GM12878 (cell line): ENCODE results near the gene NET1. TPM values are rescaled to one million over a fixed set of nuclear protein-coding genes. Genes with fewer than 3 reads are reported as not detected.

Experiments
- ATF7 ChIP-seq: fragments of 450-650 bp; IDR thresholded peaks from 2 replicates; pipeline ENCODE4 v1.6.1; 2016; ENCODE audit warnings: low read depth, mild to moderate bottlenecking
- BHLHE40 ChIP-seq, 2 experiments: fragments of 450-650 bp in 1 of 2; IDR thresholded peaks; 2 replicates each; pipeline ENCODE4 v1.6.1; 2011 to 2017; ENCODE audit warnings: low read depth in 2 of 2, borderline replicate concordance in 1 of 2, improper control_type of control experiment in 1 of 2, low read length in 1 of 2, mild to moderate bottlenecking in 1 of 2
- CBX3 ChIP-seq: fragments of 200-600 bp; sonication (generic); IDR thresholded peaks from 2 replicates; pipeline ENCODE4 v1.6.1; 2016; ENCODE audit warnings: low read depth, borderline replicate concordance
- DPF2 ChIP-seq: fragments of 450-650 bp; IDR thresholded peaks from 2 replicates; pipeline ENCODE4 v1.6.1; 2017; ENCODE audit warnings: mild to moderate bottlenecking
- EP300 ChIP-seq, 2 experiments: fragments of 150-350 bp in 1 of 2; IDR thresholded peaks; 2 replicates each; pipeline ENCODE4 v1.6.1; 2011 to 2012; ENCODE audit warnings: low read depth in 2 of 2, low read length in 2 of 2, borderline replicate concordance in 1 of 2, improper control_type of control experiment in 1 of 2, inconsistent platforms in 1 of 2; ENCODE audit not compliant: control insufficient read depth in 1 of 2
- FOXM1 ChIP-seq: IDR thresholded peaks from 2 replicates; pipeline ENCODE4 v1.6.1; 2012; ENCODE audit warnings: low read depth, mild to moderate bottlenecking, inconsistent platforms, low read length, moderate library complexity
- IKZF2 ChIP-seq, 2 experiments: fragments of 450-650 bp; IDR thresholded peaks; 2 replicates each; pipeline ENCODE4 v1.6.1; 2017; ENCODE audit warnings: mild to moderate bottlenecking in 2 of 2, moderate library complexity in 2 of 2
- MEF2B ChIP-seq: fragments of 450-650 bp; IDR thresholded peaks from 2 replicates; pipeline ENCODE4 v1.6.1; 2018; ENCODE audit warnings: mild to moderate bottlenecking, moderate library complexity; ENCODE audit not compliant: partially characterized antibody, poor library complexity, severe bottlenecking
- MTA2 ChIP-seq: fragments of 450-650 bp; IDR thresholded peaks from 2 replicates; pipeline ENCODE4 v1.6.1; 2016; ENCODE audit warnings: low read depth, mild to moderate bottlenecking, moderate library complexity
- NFIC ChIP-seq: IDR thresholded peaks from 2 replicates; pipeline ENCODE4 v1.6.1; 2012; ENCODE audit warnings: low read depth, mild to moderate bottlenecking, inconsistent platforms, low read length, moderate library complexity
- RAD21 ChIP-seq: IDR thresholded peaks from 2 replicates; pipeline ENCODE4 v1.6.1; 2011; ENCODE audit warnings: mild to moderate bottlenecking, low read depth, low read length, moderate library complexity; ENCODE audit not compliant: insufficient read depth
- TCF7 ChIP-seq: IDR thresholded peaks from 2 replicates; pipeline ENCODE4 v1.6.1; 2014; ENCODE audit warnings: antibody characterized with exemption, borderline replicate concordance
- polyA plus RNA-seq, 11 experiments: library from polyadenylated mRNA; depleted of rRNA in 4 of 11; unstranded in 6 of 11; stranded (reverse) in 5 of 11; fragments of >200 nt; fragmentation: Nextera tagmentation in 4 of 11; fragmentation: Illumina TruSeq in 1 of 11; extraction: Ambion mirVana in 4 of 11; extraction: Trizol in 1 of 11; gene quantifications; 1 replicate in 1 of 11; 2 replicates in 10 of 11; pipeline versions ENCODE4 v1.2.1 to v1.2.3, GENCODE V29; 2011 to 2016; ENCODE audit warnings: inconsistent platforms in 2 of 11, missing spikeins in 2 of 11, low read depth in 1 of 11
- total RNA-seq, 4 experiments: library from RNA; depleted of rRNA in 3 of 4; stranded (reverse); fragments of >200 nt in 3 of 4; fragmentation: Illumina TruSeq in 1 of 4; extraction: Trizol in 1 of 4; gene quantifications; 2 replicates each; pipeline versions ENCODE4 v1.2.1 to v1.2.3, GENCODE V29; 2013 to 2021
- TF ChIP-seq, protein P1 (sequence below): fragments of 450-650 bp; IDR thresholded peaks from 2 replicates; pipeline ENCODE4 v1.6.1; 2017; ENCODE audit warnings: low read depth, mild to moderate bottlenecking, moderate library complexity
- TF ChIP-seq, protein P2 (sequence below), 3 experiments: IDR thresholded peaks in 2 of 3; conservative IDR thresholded peaks in 1 of 3; 2 replicates each; pipeline ENCODE4 v1.5.1; 2011; ENCODE audit warnings: low read depth in 3 of 3, low read length in 3 of 3, mild to moderate bottlenecking in 3 of 3, control low read depth in 2 of 3, moderate library complexity in 2 of 3, inconsistent platforms in 1 of 3, mixed read lengths in 1 of 3; ENCODE audit not compliant: control insufficient read depth in 2 of 3, insufficient read depth in 1 of 3; ENCODE audit errors: extremely low read depth in 1 of 3

Gene NET1
- total and polyA plus RNA-seq, 10 of the 15 experiments (the other 5 are each of a cell fraction or from before 2014, with no cell fraction given) = 6.5 to 22.7 (median 18.4) TPM

DNA sequence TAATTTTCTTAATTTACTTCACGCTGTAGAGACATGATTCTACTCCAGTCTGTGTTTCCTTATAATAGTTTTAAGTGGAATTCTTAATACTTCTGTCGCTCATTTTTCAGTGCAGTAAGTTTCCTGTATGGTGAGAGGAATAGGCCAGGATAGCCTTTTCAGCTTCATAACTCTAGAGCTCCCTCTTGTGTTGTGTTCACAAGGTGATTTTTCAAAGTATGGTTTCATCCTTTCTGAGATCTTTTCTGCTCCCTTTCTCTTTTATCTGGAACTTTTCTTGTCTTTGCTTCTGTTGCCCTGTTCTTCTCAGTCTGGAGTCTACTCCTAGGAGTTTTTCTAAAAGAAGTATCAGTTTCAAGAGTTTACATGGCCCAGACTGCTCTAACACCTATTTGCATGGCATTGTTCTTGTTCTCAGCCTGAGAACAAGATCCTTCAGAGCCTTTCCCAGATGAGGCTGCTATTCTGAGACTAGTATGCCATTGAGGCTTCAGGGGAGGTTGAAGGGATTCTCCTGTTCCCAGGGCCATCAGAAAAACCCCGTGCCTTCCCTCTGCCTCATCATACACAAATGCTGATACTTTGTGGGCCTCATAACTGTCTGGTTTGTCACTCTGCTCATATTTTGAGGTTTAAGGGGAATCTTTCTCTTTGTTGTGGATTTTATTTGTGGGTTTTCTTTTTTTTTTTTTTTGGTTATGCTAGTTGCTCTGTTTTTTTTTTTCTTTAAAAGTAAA lies 21.8 kb downstream of the NET1 start (continued):
- TF ChIP-seq, protein P1, sequence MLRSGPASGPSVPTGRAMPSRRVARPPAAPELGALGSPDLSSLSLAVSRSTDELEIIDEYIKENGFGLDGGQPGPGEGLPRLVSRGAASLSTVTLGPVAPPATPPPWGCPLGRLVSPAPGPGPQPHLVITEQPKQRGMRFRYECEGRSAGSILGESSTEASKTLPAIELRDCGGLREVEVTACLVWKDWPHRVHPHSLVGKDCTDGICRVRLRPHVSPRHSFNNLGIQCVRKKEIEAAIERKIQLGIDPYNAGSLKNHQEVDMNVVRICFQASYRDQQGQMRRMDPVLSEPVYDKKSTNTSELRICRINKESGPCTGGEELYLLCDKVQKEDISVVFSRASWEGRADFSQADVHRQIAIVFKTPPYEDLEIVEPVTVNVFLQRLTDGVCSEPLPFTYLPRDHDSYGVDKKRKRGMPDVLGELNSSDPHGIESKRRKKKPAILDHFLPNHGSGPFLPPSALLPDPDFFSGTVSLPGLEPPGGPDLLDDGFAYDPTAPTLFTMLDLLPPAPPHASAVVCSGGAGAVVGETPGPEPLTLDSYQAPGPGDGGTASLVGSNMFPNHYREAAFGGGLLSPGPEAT = peak; percentile 56; the same call in 1 of the 2 replicates
- no peak for TF ChIP-seq CBX3
- TF ChIP-seq MTA2 = peak; percentile 70
- TF ChIP-seq BHLHE40 (IDR thresholded peaks at IDR 0.05; ENCODE audit: borderline replicate concordance in 1 of 2, low read depth in 2 of 2, low read length in 1 of 2) = 0 out of 4 replicates have a peak, but pooled peaks of 1 of the 2 experiments have one; percentile 6
- TF ChIP-seq, protein P2, sequence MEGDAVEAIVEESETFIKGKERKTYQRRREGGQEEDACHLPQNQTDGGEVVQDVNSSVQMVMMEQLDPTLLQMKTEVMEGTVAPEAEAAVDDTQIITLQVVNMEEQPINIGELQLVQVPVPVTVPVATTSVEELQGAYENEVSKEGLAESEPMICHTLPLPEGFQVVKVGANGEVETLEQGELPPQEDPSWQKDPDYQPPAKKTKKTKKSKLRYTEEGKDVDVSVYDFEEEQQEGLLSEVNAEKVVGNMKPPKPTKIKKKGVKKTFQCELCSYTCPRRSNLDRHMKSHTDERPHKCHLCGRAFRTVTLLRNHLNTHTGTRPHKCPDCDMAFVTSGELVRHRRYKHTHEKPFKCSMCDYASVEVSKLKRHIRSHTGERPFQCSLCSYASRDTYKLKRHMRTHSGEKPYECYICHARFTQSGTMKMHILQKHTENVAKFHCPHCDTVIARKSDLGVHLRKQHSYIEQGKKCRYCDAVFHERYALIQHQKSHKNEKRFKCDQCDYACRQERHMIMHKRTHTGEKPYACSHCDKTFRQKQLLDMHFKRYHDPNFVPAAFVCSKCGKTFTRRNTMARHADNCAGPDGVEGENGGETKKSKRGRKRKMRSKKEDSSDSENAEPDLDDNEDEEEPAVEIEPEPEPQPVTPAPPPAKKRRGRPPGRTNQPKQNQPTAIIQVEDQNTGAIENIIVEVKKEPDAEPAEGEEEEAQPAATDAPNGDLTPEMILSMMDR (IDR thresholded peaks at IDR 0.05 in 2 of 3, conservative IDR thresholded peaks at IDR 0.05 in 1 of 3; ENCODE audit: control insufficient read depth in 2 of 3, extremely low read depth in 1 of 3, insufficient read depth in 1 of 3, low read depth in 3 of 3, low read length in 3 of 3) = peak; percentile 57 to 70 (median 64); a peak in 5 of 6 replicates
- no peak for TF ChIP-seq DPF2
- TF ChIP-seq IKZF2 (IDR thresholded peaks at IDR 0.05) = peak in 1 of 2 experiments; percentile 39; a peak in 2 of 4 replicates
- peak; percentile 64 for TF ChIP-seq RAD21
- TF ChIP-seq ATF7 = 0 out of 2 replicates have a peak, but pooled peaks have one; percentile 41
- peak; percentile 58; the same call in 1 of the 2 replicates for TF ChIP-seq TCF7
- peak; percentile 40 for TF ChIP-seq MEF2B
- peak in 1 of 2 experiments; percentile 14; a peak in 1 of 4 replicates for TF ChIP-seq EP300 (IDR thresholded peaks at IDR 0.05; ENCODE audit: borderline replicate concordance in 1 of 2, control insufficient read depth in 1 of 2, low read depth in 2 of 2, low read length in 2 of 2)
- TF ChIP-seq FOXM1 = no peak
- peak; percentile 53; the same call in 1 of the 2 replicates for TF ChIP-seq NFIC
